ENCODE results near the gene DEFB108B. TPM values are rescaled to one million over a fixed set of nuclear protein-coding genes. Genes with fewer than 3 reads are reported as not detected.
A peak's percentile ranks its signal among the peaks of the same experiment; 100 is the strongest.
"Not testable (repeated sequence)": the region's sequence is repeated elsewhere in the genome, so short reads cannot be mapped to it uniquely, and the experiment has no call there.

The DEFB108B gene
- total and polyA plus RNA-seq, 7 donors, result not detected

DNA sequence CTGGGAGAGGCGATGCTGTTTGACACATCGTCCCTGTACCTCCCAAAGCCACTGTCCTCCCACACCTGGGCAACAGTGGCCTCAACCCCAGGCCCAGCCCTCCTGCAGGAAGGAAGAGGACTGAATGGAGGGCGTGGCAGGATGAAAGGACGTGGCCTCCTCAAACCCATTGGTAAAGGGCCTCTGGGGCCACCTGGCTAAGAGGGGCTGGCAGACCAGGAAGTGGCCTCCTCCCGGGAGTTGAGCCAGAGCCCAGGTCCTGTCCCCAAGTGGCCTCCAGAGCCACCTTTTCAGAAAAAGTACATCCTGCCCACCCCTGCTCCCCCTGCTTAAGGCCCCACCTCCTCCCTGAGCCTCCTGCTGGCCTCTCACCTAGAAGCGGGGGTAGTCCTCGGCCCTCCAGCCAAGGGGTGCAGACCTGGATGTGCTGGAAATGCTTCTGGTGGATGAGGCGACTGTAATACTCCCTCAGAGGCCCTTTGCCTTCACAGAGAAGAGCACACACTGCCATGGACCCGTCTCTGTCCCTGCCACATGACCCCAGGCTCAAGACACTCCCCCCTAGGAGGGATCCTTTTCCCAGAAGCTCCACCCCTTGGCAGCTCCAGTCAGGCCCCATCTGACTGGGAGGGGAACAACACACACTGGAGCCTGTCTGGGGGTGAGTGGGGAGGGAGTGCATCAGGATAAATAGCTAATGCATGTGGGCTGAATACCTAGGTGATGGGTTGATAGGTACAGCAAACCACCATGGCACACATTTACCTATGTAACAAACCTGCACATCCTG is 28.6 kb upstream of the DEFB108B start:
- H3K4me3 ChIP-seq; DNase-seq; H3K27me3 ChIP-seq (ENCODE audit: insufficient read depth in 3 of 3, low read length in 2 of 3); H3K9me3 ChIP-seq; H3K4me1 ChIP-seq; intact Hi-C loops (cut with DNase I); ATAC-seq; H3K27ac ChIP-seq; H3K36me3 ChIP-seq (ENCODE audit: insufficient read depth in 1 of 2, low read depth in 1 of 2): not testable (repeated sequence)
- WGBS, 3 donors, result 76 to 79% (median 76%) methylated on average over 7 of the region's 9 CpGs

DNA sequence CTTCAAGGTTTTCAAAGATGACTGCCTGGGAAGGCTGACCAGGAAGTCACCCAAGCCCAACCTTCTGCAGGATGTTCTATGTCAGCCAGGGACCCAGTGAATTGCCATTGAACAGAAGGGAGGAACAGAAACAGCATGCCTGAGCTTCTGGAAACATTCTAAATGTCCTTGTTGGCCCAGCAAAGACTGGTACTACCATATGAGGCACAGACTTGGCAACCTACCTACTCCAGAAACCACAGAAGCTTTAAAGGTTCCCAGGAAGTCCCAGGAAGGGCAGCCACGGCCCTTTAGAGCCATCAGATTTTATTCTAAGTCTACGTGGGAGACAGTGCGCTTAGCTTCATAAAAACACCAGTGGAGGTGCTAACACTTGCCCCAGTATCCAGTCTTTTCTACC is 20.5 kb upstream of the DEFB108B start:
- H3K36me3 ChIP-seq (ENCODE audit: insufficient read depth in 1 of 2, low read depth in 1 of 2); H3K4me1 ChIP-seq; H3K27me3 ChIP-seq (ENCODE audit: insufficient read depth in 3 of 3, low read length in 2 of 3); ATAC-seq; DNase-seq; H3K4me3 ChIP-seq; H3K9me3 ChIP-seq; H3K27ac ChIP-seq; intact Hi-C loops (cut with DNase I): not testable (repeated sequence)
- WGBS, 3 donors, result 66 to 83% (median 80%) methylated on average over 3 of the region's 3 CpGs

DNA sequence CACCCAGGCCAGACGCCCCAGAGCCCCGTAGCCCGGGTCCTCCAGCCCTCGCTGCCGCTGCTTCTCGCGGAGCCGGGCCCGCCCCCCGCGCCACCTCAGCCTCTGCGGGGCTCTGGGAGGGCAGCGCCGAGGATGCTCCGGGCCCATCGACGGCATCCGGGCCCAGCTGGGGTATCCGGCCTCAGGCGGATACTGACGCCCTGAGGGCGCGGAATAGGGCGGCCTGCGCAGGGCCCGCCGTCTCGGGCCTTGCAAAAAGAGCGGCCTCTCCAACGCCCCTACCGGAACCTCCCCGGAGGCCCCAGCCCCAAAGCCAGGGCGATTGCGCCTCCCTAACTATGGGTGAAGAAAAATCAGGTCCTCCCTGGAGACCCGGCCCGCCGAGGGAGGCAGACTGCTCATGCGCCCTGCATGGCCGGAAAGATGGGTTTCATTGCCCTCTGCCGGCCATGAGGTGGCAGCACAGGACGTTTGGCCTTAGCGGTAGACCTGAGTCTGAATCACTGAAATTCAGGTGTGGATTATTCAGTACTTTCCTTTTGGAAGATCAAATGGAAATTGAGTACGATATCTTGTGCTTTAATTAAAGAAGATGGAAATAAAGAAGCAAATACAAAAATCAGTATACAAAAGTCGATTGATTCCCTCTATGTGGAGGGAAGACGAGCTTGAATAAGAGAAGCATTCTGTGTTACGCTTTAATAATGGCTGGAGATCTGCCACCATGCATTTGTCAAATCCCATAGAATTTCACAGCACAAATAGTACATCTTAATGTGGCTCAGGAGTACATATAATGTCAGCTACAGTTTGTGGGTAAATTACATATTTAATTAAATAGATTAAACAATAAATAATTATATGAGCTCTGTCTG is 19.3 kb upstream of the DEFB108B start:
- WGBS, 3 donors, result 4 to 7% (median 5%) methylated on average over 24 to 46 of the region's 46 CpGs
- peak in 1 of 4 donors; percentile 59 for ATAC-seq

DNA sequence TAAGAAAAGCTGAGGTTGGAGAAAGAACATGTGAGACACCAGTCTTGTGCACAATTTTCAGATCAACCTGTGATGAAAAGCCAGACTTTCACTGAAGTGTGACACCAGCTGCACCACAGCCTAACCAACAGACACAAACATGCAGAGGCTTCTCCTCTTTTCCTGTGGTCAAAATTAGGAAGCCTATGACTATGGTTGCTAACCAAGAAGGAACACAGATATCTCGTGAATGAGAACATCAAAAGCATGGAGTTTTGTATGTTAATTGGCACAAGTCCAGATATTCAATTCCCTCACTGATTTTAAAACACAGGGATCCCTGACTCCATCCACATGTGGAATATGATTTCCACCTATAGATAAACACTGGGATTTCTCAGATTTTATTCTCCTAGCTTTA is 11.5 kb upstream of the DEFB108B start:
- H3K27ac ChIP-seq; H3K27me3 ChIP-seq (ENCODE audit: insufficient read depth in 3 of 3, low read length in 2 of 3); intact Hi-C loops (cut with DNase I); ATAC-seq; H3K4me3 ChIP-seq; H3K36me3 ChIP-seq (ENCODE audit: insufficient read depth in 1 of 2, low read depth in 1 of 2); DNase-seq; H3K9me3 ChIP-seq; H3K4me1 ChIP-seq: not testable (repeated sequence)
- 32 to 65% (median 39%) methylated on average over 1 of the region's 1 CpG for WGBS, 3 donors

More for the DNA sequence above, 19.3 kb upstream of the DEFB108B start:
- Histone ChIP-seq H3K27ac (peak overlapping the region; percentile 16), H3K4me3 (peak overlapping the region; percentile 63)
- H3K27me3 ChIP-seq (ENCODE audit: insufficient read depth in 3 of 3, low read length in 2 of 3); intact Hi-C loops (cut with DNase I); H3K9me3 ChIP-seq; H3K36me3 ChIP-seq (ENCODE audit: insufficient read depth in 1 of 2, low read depth in 1 of 2); H3K4me1 ChIP-seq: not testable (repeated sequence)
- TF ChIP-seq, protein P1, sequence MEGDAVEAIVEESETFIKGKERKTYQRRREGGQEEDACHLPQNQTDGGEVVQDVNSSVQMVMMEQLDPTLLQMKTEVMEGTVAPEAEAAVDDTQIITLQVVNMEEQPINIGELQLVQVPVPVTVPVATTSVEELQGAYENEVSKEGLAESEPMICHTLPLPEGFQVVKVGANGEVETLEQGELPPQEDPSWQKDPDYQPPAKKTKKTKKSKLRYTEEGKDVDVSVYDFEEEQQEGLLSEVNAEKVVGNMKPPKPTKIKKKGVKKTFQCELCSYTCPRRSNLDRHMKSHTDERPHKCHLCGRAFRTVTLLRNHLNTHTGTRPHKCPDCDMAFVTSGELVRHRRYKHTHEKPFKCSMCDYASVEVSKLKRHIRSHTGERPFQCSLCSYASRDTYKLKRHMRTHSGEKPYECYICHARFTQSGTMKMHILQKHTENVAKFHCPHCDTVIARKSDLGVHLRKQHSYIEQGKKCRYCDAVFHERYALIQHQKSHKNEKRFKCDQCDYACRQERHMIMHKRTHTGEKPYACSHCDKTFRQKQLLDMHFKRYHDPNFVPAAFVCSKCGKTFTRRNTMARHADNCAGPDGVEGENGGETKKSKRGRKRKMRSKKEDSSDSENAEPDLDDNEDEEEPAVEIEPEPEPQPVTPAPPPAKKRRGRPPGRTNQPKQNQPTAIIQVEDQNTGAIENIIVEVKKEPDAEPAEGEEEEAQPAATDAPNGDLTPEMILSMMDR (IDR thresholded peaks at IDR 0.05), result peak; percentile 72
- peak; percentile 68 to 88 for DNase-seq

DNA sequence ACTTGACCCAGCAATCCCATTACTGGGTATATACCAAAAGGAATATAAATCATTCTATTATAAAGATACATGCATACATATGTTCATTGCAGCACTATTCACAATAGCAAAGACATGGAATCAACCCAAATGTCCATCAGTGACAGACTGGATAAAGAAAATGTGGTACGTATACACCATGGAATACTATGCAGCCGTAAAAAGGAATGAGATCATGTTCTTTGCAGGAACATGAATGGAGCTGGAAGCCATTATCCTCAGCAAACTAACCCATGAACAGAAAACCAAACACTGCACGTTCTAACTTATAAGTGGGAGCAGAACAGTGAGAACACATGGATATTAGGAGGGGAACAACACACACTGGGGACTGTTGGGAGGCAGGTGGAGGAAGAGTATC is 3.8 kb upstream of the DEFB108B start:
- H3K4me3 ChIP-seq; H3K27ac ChIP-seq; ATAC-seq; intact Hi-C loops (cut with DNase I); H3K27me3 ChIP-seq (ENCODE audit: insufficient read depth in 3 of 3, low read length in 2 of 3); DNase-seq; H3K9me3 ChIP-seq; H3K4me1 ChIP-seq; H3K36me3 ChIP-seq (ENCODE audit: insufficient read depth in 1 of 2, low read depth in 1 of 2): not testable (repeated sequence)
- WGBS, 3 donors, result 94 to 100% (median 97%) methylated on average over 3 of the region's 3 CpGs

DNA sequence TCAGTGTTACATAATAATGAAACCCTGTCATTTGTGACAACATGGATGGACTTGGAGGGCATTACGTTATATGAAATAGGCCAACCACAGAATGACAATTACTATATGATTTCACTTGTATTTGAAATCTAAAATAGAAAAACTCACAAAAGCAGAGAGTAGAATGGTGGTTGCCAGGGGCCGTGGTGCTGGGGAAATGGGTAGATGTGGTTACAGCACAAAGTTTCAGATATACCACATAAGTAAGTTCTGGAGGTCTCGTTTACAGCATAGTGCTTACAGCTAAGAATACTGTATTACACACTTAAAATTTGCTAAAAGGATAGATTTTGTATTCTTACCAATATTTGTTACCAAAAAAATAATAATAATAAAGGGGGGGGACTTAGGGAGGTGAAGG is 3.3 kb upstream of the DEFB108B start:
- H3K27me3 ChIP-seq (ENCODE audit: insufficient read depth in 3 of 3, low read length in 2 of 3); H3K27ac ChIP-seq; H3K36me3 ChIP-seq (ENCODE audit: insufficient read depth in 1 of 2, low read depth in 1 of 2); H3K4me1 ChIP-seq; H3K4me3 ChIP-seq; ATAC-seq; H3K9me3 ChIP-seq; DNase-seq; intact Hi-C loops (cut with DNase I): not testable (repeated sequence)
- 87 to 96% (median 88%) methylated on average over 3 of the region's 3 CpGs for WGBS, 3 donors

DNA sequence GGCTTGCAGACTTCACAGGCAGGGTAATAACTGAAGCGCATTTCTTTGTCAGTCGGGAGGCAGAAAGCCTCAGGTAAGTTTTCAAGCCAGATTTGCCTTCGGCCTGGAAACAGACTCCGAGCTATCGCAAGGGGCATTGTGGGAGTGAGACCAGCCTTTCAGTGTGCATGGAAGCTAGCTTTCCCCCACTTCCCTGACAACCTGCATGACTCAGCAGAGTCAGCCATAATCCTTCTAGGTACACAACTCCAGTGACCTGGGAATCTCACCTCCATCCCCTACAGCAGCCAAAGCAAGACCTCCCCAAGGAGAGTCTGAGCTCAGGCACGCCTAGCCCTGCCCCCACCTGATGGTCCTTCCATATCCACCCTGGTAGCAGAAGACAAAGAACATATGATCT is 9.7 kb downstream of the DEFB108B start:
- H3K9me3 ChIP-seq; intact Hi-C loops (cut with DNase I); H3K36me3 ChIP-seq (ENCODE audit: insufficient read depth in 1 of 2, low read depth in 1 of 2); H3K27ac ChIP-seq; H3K27me3 ChIP-seq (ENCODE audit: insufficient read depth in 3 of 3, low read length in 2 of 3); H3K4me1 ChIP-seq; DNase-seq; ATAC-seq; H3K4me3 ChIP-seq: not testable (repeated sequence)
- 86 to 90% (median 88%) methylated on average over 6 of the region's 6 CpGs for WGBS, 3 donors

DNA sequence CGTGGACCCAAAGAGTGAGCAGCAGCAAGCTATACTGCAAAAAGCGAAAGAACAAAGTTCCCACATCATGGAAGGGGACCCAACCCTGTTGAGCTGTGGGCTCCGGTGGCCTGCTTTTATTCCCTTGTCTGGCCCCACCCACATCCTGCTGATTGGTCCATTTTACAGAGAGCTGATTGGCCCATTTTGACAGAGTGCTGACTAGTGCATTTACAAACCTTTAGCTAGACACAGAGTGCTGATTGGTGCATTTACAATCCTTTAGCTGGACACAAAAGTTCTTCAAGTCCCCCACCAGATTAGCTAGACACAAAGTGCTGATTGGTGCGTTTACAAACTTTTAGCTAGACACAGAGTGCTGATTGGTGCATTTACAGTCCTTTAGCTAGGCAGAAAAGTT is 10.4 kb downstream of the DEFB108B start:
- H3K36me3 ChIP-seq (ENCODE audit: insufficient read depth in 1 of 2, low read depth in 1 of 2); H3K27ac ChIP-seq; intact Hi-C loops (cut with DNase I); H3K27me3 ChIP-seq (ENCODE audit: insufficient read depth in 3 of 3, low read length in 2 of 3); DNase-seq; H3K4me1 ChIP-seq; H3K9me3 ChIP-seq; ATAC-seq; H3K4me3 ChIP-seq: not testable (repeated sequence)
- WGBS, 3 donors, result 87 to 97% (median 94%) methylated on average over 4 of the region's 4 CpGs
